WTC11 (cell line): ENCODE results near the gene HMGB1. TPM values are rescaled to one million over a fixed set of nuclear protein-coding genes. Genes with fewer than 3 reads are reported as not detected.
A peak's percentile ranks its signal among the peaks of the same experiment; 100 is the strongest.

Experiments used
- ATAC-seq: fragments of 200-7000 bp; cut with Tn5 transposase; 2 replicates; pipeline ENCODE4 v1.10.0; 2021; ENCODE audit warnings: mild to moderate bottlenecking, moderate library complexity
- CTCF ChIA-PET: fragments of 300-600 bp; sonication (Branson Sonifier 250); formaldehyde crosslinking; loops from one replicate; lab custom pipeline; 2021; ENCODE audit warnings: antibody characterized with exemption; lab: Charles Lee
- POLR2A ChIA-PET: fragments of 350-600 bp; sonication (Branson Sonifier 250); formaldehyde crosslinking; loops from one replicate; lab custom pipeline; 2021; ENCODE audit warnings: antibody characterized with exemption; lab: Charles Lee
- DNase-seq: peaks from one replicate; pipeline ENCODE4 v3.0.0; 2021; ENCODE audit warnings: low spot score
- H3K27ac Mint-ChIP-seq: 2 replicates; pipeline ENCODE4 v1.8.0; 2021; ENCODE audit warnings: mixed read lengths
- H3K27me3 Mint-ChIP-seq: 2 replicates; pipeline ENCODE4 v1.8.0; 2021; ENCODE audit warnings: low read depth, mild to moderate bottlenecking, moderate library complexity, mixed read lengths
- H3K36me3 Mint-ChIP-seq: 2 replicates; pipeline ENCODE4 v1.8.0; 2021; ENCODE audit warnings: mixed read lengths
- H3K4me1 Mint-ChIP-seq: 2 replicates; pipeline ENCODE4 v1.8.0; 2022; ENCODE audit warnings: mixed read lengths
- H3K4me3 Mint-ChIP-seq: 2 replicates; pipeline ENCODE4 v1.8.0; 2021; ENCODE audit warnings: mild to moderate bottlenecking, moderate library complexity, mixed read lengths
- H3K9me3 Mint-ChIP-seq: 2 replicates; pipeline ENCODE4 v1.8.0; 2021; ENCODE audit warnings: mixed read lengths
- ARID4B ChIP-seq: sonication (generic); formaldehyde crosslinking; IDR thresholded peaks from 2 replicates; pipeline ENCODE4 v1.8.0; 2023; ENCODE audit warnings: missing genetic modification reagents, mild to moderate bottlenecking, borderline replicate concordance
- CTCF ChIP-seq: fragments of 200-600 bp; IDR thresholded peaks from 2 replicates; pipeline ENCODE4 v1.8.0; 2022; ENCODE audit warnings: antibody characterized with exemption
- FOXP4 ChIP-seq: sonication (generic); formaldehyde crosslinking; IDR thresholded peaks from 2 replicates; pipeline ENCODE4 v1.8.0; 2022; ENCODE audit warnings: mild to moderate bottlenecking, missing genetic modification reagents
- MAX ChIP-seq: sonication (generic); formaldehyde crosslinking; IDR thresholded peaks from 2 replicates; pipeline ENCODE4 v1.8.0; 2022; ENCODE audit warnings: mild to moderate bottlenecking, missing genetic modification reagents
- NFYB ChIP-seq: sonication (generic); formaldehyde crosslinking; conservative IDR thresholded peaks from 2 replicates; pipeline ENCODE4 v1.8.0; 2022; ENCODE audit warnings: low read depth, missing genetic modification reagents
- SMAD3 ChIP-seq: sonication (generic); formaldehyde crosslinking; IDR thresholded peaks from 2 replicates; pipeline ENCODE4 v1.8.0; 2022; ENCODE audit warnings: missing genetic modification reagents, mild to moderate bottlenecking, borderline replicate concordance
- TP53 ChIP-seq: sonication (generic); formaldehyde crosslinking; IDR thresholded peaks from 2 replicates; pipeline ENCODE4 v1.8.1; 2023; ENCODE audit warnings: mild to moderate bottlenecking, missing genetic modification reagents
- USF2 ChIP-seq: sonication (generic); formaldehyde crosslinking; IDR thresholded peaks from 2 replicates; pipeline ENCODE4 v1.8.1; 2023; ENCODE audit warnings: mild to moderate bottlenecking, missing genetic modification reagents, moderate library complexity
- ZNF512 ChIP-seq: sonication (generic); formaldehyde crosslinking; IDR thresholded peaks from 2 replicates; pipeline ENCODE4 v1.8.1; 2022; ENCODE audit warnings: missing genetic modification reagents, borderline replicate concordance
- total RNA-seq: library from RNA; stranded (reverse); gene quantifications from 3 replicates; pipeline ENCODE4 v1.2.3, GENCODE V29; 2021

Gene HMGB1
- total RNA-seq, 1 experiment from 2014 or later: 640 TPM

- TF ChIP-seq ARID4B (CRISPR knock-in tag) (peak; percentile 87; the same call in 1 of the 2 replicates), MAX (CRISPR knock-in tag) (peak; percentile 96), ZNF512 (CRISPR knock-in tag) (0 out of 2 replicates have a peak, but pooled peaks have one; percentile 40), FOXP4 (CRISPR knock-in tag) (peak; percentile 96)
- TF ChIP-seq, all 79 proteins: peak for 31
These were observed 57.2 kb downstream of the HMGB1 start (continued) for GRCh38 chr13:30408319-30409101.

GRCh38 chr13:30406779-30407416, 58.8 kb downstream of the HMGB1 start:
- ATAC-seq: no peak
- POLR2A ChIA-PET: interaction anchor here (1.1 to 1.7 kb wide), 2 partner anchors 15 to 39 kb away, joined by 3 to 5 read pairs; partner anchors contain the start of gene UBE2L5
- Mint-ChIP-seq H3K27ac (no peak overlapping the region), H3K9me3 (no peaks in the 10 kb centered on the region), H3K4me1 (peaks cover 22% of the 10 kb centered on the region), H3K36me3 (no peaks in the 10 kb centered on the region), H3K4me3 (no peak overlapping the region), H3K27me3 (peaks cover 34% of the 10 kb centered on the region)
- CTCF ChIA-PET: interaction anchor here (2.1 to 3.5 kb wide), 2 partner anchors 39 to 275 kb away, joined by 7 to 10 read pairs; no protein-coding TSS in a partner anchor
- DNase-seq: no peak
- TF ChIP-seq NFYB (CRISPR knock-in tag) (no peak), CTCF (no peak), TP53 (CRISPR knock-in tag) (no peak), USF2 (CRISPR knock-in tag) (no peak), SMAD3 (CRISPR knock-in tag) (no peak)

Other genes starting within 250 kb of the HMGB1 start
- gene KATNAL1, start 158.4 kb downstream of the HMGB1 start, total RNA-seq: 13.2 to 14.2 TPM (median 13.4 TPM) in 3 replicates
- gene UBE2L5, start 43.4 kb downstream of the HMGB1 start, total RNA-seq: 0.13 TPM in 1 of 3 replicates, not detected in the others
- 14.3 to 15.9 TPM (median 15.4 TPM) in 3 replicates for gene USPL1, start 152.0 kb upstream of the HMGB1 start, total RNA-seq